Effector memory CD4-positive, alpha-beta T cell (primary cell): ENCODE data around the gene OR10T2.
"Not testable (repeated sequence)": the region's sequence is repeated elsewhere in the genome, so short reads cannot be mapped to it uniquely, and the experiment has no call there.

ENCODE experiments used
- DNase-seq, 3 donors: peaks; one replicate each; pipeline ENCODE4 v3.0.0-alpha.2; 2020
- H3K27ac ChIP-seq: 2 replicates; pipeline ENCODE4 v1.7.0; 2013; ENCODE audit warnings: mild to moderate bottlenecking, low read length, moderate library complexity; ENCODE audit not compliant: insufficient read depth, poor library complexity, severe bottlenecking
- H3K27me3 ChIP-seq: replicated peaks from 2 replicates; pipeline ENCODE4 v1.7.0; 2013; ENCODE audit warnings: mild to moderate bottlenecking, low read length; ENCODE audit not compliant: insufficient read depth, control insufficient read depth, poor library complexity, severe bottlenecking
- H3K36me3 ChIP-seq: 2 replicates; pipeline ENCODE4 v1.7.0; 2013; ENCODE audit warnings: mild to moderate bottlenecking, low read length, moderate library complexity; ENCODE audit not compliant: control insufficient read depth, insufficient read depth
- H3K4me1 ChIP-seq: 2 replicates; pipeline ENCODE4 v1.7.0; 2013; ENCODE audit warnings: low read length, mild to moderate bottlenecking; ENCODE audit not compliant: control insufficient read depth, insufficient read depth, poor library complexity, severe bottlenecking
- H3K4me3 ChIP-seq: 2 replicates; pipeline ENCODE4 v1.7.0; 2013; ENCODE audit warnings: low read length, low read depth, mild to moderate bottlenecking; ENCODE audit not compliant: insufficient read depth, poor library complexity, severe bottlenecking
- H3K9me3 ChIP-seq: 2 replicates; pipeline ENCODE4 v1.7.0; 2013; ENCODE audit warnings: mild to moderate bottlenecking, low read length, moderate library complexity; ENCODE audit not compliant: control insufficient read depth
- total RNA-seq, 3 donors: gene quantifications; one replicate each; lab custom pipeline; 2026; lab: John Stamatoyannopoulos, UW

OR10T2 gene
- total RNA-seq, result 0 reads per million in 3 donors

GRCh38 chr1:158398818-158399514, at the start of gene OR10T2:
TSS of gene OR10T2 (minus strand) at chr1:158399466. CDS start at chr1:158399466, 0 bp downstream.
- no peaks in the 10 kb centered on the region for H3K36me3 ChIP-seq
- H3K4me3 ChIP-seq, result no peak within 1 kb of the TSS
- H3K27me3 ChIP-seq, result no peaks in the 10 kb centered on the region
- H3K27ac ChIP-seq, result no peak within 1 kb of the TSS
- no peaks in the 10 kb centered on the region for H3K9me3 ChIP-seq
- no peaks in the 10 kb centered on the region for H3K4me1 ChIP-seq
- no peak for DNase-seq

GRCh38 chr1:158445376-158445775, 46.1 kb upstream of the OR10T2 start:
- H3K4me3 ChIP-seq, result no peak overlapping the region
- no peaks in the 10 kb centered on the region for H3K36me3 ChIP-seq
- H3K4me1 ChIP-seq, result no peaks in the 10 kb centered on the region
- H3K27ac ChIP-seq, result no peak overlapping the region
- H3K9me3 ChIP-seq, result no peaks in the 10 kb centered on the region
- no peaks in the 10 kb centered on the region for H3K27me3 ChIP-seq
- no peak for DNase-seq

- DNase-seq, result no peak
- Histone ChIP-seq H3K4me3 (no peak overlapping the region), H3K9me3 (no peaks in the 10 kb centered on the region), H3K27ac (no peak overlapping the region), H3K4me1 (no peaks in the 10 kb centered on the region), H3K27me3 (peaks cover 10% of the 10 kb centered on the region), H3K36me3 (no peaks in the 10 kb centered on the region)
Measured at GRCh38 chr1:158434741-158435140, 35.5 kb upstream of the OR10T2 start.

GRCh38 chr1:158430163-158430562, 30.9 kb upstream of the OR10T2 start:
- not testable (repeated sequence) for DNase-seq, H3K9me3 ChIP-seq, H3K4me3 ChIP-seq, H3K4me1 ChIP-seq, H3K36me3 ChIP-seq, H3K27ac ChIP-seq, H3K27me3 ChIP-seq

- Histone ChIP-seq H3K27me3 (no peaks in the 10 kb centered on the region), H3K36me3 (no peaks in the 10 kb centered on the region), H3K4me3 (no peak within 1 kb of the TSS), H3K4me1 (no peaks in the 10 kb centered on the region), H3K27ac (no peak within 1 kb of the TSS), H3K9me3 (no peaks in the 10 kb centered on the region)
- DNase-seq, result no peak
Measured at GRCh38 chr1:158426137-158426536, 26.9 kb upstream of the OR10T2 start, which contains the start of gene OR10K2. TSS of gene OR10K2 (minus strand) at chr1:158426237. CDS start at chr1:158420866, 5,371 bp downstream.

GRCh38 chr1:158425027-158425426, 25.8 kb upstream of the OR10T2 start:
- Histone ChIP-seq H3K9me3 (no peaks in the 10 kb centered on the region), H3K27me3 (no peaks in the 10 kb centered on the region), H3K4me1 (no peaks in the 10 kb centered on the region), H3K36me3 (no peaks in the 10 kb centered on the region), H3K4me3 (no peak overlapping the region), H3K27ac (no peak overlapping the region)
- DNase-seq, result no peak

- DNase-seq, result no peak
- H3K4me3 ChIP-seq, result no peak overlapping the region
Measured at GRCh38 chr1:158422212-158422611, 22.9 kb upstream of the OR10T2 start.

GRCh38 chr1:158417586-158417985, 18.3 kb upstream of the OR10T2 start:
- Histone ChIP-seq H3K4me1 (no peaks in the 10 kb centered on the region), H3K27me3 (no peaks in the 10 kb centered on the region), H3K4me3 (no peak overlapping the region), H3K36me3 (no peaks in the 10 kb centered on the region), H3K9me3 (no peaks in the 10 kb centered on the region), H3K27ac (no peak overlapping the region)
- DNase-seq, result no peak

More at GRCh38 chr1:158422212-158422611, 22.9 kb upstream of the OR10T2 start:
- Histone ChIP-seq H3K27ac (no peak overlapping the region), H3K27me3 (no peaks in the 10 kb centered on the region), H3K36me3 (no peaks in the 10 kb centered on the region), H3K9me3 (no peaks in the 10 kb centered on the region), H3K4me1 (no peaks in the 10 kb centered on the region)

GRCh38 chr1:158414651-158415345, 15.5 kb upstream of the OR10T2 start:
- Histone ChIP-seq H3K27me3 (no peaks in the 10 kb centered on the region), H3K4me3 (no peak overlapping the region), H3K36me3 (no peaks in the 10 kb centered on the region), H3K9me3 (no peaks in the 10 kb centered on the region), H3K27ac (no peak overlapping the region), H3K4me1 (no peaks in the 10 kb centered on the region)
- DNase-seq, result no peak

GRCh38 chr1:158407092-158407491, 7.8 kb upstream of the OR10T2 start:
- Histone ChIP-seq H3K27me3 (no peaks in the 10 kb centered on the region), H3K27ac (no peak overlapping the region), H3K9me3 (no peaks in the 10 kb centered on the region), H3K4me1 (no peaks in the 10 kb centered on the region), H3K4me3 (no peak overlapping the region), H3K36me3 (no peaks in the 10 kb centered on the region)
- DNase-seq, result no peak
